ENCODE data around the gene YEATS2. TPM values are rescaled to one million over a fixed set of nuclear protein-coding genes. Genes with fewer than 3 reads are reported as not detected.
"Not testable (repeated sequence)": the region's sequence is repeated elsewhere in the genome, so short reads cannot be mapped to it uniquely, and the experiment has no call there.

The YEATS2 gene
- total RNA-seq, 1 donor from 2014 or later, result 21.7 TPM

DNA sequence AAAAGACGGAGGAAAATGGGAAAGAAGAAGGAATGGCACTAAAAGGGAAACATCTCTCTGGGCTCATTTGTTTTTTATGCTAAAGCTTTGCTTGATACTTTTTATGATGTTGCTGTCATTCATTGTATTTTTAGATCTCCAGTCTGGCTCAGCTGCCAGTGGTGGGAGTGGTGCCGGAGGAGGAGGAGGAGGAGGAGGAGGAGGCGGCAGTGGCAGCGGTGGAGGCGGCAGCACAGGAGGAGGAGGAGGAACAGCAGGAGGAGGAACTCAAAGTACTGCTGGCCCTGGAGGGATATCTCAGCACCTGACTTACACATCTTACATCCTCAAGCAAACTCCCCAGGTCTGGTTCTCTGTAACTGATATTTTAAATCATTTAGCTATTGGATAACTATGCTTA lies 78.2 kb downstream of the YEATS2 start:
- peak; percentile 72 for DNase-seq (ENCODE audit: low read depth)

DNA sequence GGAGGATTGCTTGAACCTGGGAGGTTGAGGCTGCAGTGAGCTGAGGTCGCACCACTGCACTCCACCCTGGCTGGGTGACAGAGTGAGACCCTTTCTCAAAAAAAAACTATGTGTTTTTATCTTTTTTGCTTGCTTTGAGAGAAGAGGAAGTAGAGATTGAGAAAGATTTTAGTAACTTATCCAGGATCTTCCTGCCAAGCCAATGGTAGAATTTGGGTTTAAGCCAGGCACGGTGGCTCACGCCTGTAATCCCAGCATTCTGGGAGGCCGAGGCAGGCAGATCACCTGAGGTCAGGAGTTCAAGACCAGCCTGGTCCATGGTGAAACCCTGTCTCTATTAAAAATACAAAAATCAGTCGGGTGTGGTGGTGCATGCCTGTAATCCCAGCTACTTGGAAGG lies 78.9 kb downstream of the YEATS2 start:
- not testable (repeated sequence) for DNase-seq (ENCODE audit: low read depth)

DNA sequence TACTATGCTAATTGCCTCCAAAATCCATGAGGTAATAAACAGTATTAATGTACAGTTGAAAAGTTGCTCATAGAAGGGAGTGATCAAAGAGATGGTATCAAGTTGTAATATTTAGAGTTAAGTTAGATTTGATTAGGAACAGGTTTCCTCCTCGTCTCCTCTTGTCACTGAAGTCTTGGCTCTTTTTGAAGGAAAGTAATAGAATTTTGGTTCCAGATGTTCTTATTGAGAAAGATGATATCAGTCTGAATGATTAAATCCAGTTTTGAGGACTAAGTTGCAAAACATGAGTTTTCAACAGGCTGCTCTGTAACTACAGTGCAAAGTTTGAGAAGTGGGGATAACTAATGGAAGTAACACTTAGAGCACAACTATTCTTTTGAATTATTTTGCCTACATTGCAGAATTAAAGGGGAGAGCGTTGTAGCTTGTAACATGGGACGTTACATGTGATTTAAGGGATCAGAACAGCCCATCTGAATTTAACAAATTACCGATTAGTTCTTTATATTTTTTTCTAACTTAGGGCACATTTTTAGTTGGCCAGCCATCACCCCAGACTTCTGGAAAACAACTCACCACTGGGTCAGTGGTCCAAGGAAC lies 79.5 kb downstream of the YEATS2 start:
- DNase-seq (ENCODE audit: low read depth), result no peak

DNA sequence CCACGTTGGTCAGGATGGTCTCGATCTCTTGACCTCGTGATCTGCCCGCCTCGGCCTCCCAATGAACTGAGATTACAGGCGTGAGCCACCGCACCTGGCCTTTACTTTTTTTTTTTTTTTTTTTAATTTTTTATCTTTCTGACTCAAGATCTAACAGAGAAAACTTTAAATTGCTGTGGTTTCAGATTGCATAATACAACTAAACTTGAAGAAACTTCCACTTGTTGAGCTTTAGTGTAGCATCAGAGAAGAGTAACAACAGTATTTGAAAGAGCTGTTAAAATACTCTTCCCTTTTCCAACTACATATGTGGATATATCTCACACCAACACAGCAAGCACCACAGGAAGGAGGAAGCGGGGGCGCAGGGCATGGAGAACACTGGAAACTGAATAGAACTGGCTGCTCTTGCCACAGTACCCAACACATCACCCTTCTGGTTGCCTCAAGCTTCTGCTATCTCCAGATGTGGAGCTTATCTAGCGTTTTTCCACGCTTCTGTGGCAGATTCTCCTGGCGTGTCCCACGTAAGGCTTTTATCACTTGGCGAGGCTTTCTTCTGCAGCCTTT lies 82.4 kb downstream of the YEATS2 start:
- DNase-seq (ENCODE audit: low read depth), result no peak

DNA sequence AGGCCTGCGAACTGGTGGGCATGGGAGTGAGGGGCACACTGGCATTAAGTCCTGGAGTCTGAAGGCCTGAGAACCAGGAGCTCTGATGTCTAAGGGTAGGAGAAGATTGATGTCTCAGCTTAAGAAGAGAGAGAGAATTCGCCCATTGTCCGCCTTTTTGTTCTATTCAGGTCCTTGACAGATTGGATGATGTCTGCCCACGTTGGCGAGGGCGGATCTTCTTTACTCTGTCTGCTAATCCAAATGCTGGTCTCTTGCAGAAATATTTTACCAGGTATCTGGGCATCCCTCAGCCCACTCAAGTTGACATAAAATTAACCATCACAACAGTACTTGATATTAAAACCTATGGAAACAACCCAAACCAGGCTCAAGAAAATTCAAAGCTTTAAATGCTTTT lies 83.6 kb downstream of the YEATS2 start:
- DNase-seq (ENCODE audit: low read depth), result no peak

DNA sequence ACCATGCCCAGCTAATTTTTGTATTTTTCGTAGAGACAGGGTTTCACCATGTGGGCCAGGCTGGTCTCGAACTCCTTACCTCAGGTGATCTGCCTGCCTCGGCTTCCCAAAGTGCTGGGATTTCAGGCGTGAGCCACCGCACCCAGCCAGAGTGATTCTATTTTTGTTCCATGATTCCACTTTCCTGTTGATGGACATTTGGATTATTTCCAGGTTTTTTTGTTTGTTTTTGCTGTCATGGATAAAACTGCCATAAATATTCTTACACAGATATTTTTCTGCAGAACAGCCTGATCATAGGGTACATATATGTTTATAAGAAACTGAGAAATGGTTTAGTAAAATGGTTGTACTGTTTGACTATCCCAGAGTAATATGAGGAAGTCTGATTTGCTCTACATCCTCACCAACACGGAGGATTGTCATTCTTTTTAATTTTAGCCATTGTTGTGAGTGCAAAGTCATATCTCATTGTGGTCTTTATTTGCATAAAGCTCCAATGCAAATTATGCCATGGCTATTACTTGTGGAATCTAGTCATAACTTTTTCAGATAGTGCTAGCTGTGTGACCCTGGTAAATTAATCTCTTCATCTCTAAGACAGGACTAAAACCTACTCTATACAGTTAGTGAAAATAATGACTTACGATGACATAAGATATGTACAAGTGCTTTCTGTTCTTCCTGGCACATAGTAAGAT lies 85.1 kb downstream of the YEATS2 start:
- no peak for DNase-seq (ENCODE audit: low read depth)

DNA sequence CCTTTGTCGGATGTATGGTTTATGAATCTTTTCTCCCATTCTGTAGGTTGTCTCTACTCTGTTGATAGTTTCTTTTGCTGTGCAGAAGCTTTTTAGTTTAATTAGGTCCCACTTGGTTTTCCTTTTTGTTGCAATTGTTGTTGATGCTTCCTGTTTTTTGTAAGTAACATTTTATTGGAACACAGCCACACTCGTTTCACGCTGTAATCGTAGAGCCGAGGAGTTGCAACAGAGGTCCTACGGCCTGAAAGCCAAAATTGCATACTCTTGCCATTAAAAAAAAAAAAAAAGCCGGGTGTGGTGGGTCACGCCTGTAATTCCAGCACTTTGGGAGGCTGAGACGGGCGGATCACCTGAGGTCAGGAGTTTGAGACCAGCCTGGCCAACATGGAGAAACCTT lies 86.9 kb downstream of the YEATS2 start:
- not testable (repeated sequence) for DNase-seq (ENCODE audit: low read depth)

DNA sequence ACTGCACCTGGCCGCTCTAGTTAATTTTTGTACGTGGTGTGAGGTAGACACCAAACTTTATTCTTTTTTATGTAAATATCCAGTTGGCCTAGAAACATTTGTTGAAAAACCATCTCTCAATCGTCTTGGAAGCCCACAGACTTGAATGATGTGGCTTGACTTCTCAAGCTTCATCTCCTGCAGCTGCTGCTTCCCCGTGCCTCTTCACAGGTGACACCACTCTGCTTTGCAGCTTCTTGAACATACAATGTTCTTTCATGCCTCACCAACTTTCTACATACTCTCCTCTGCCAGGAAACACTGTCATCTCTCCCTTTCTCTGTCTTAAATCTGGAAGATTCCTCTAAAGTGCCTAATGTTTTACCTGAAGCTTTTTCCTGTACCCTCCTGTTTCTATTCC lies 92.2 kb downstream of the YEATS2 start:
- DNase-seq (ENCODE audit: low read depth), result peak; percentile 16

DNA sequence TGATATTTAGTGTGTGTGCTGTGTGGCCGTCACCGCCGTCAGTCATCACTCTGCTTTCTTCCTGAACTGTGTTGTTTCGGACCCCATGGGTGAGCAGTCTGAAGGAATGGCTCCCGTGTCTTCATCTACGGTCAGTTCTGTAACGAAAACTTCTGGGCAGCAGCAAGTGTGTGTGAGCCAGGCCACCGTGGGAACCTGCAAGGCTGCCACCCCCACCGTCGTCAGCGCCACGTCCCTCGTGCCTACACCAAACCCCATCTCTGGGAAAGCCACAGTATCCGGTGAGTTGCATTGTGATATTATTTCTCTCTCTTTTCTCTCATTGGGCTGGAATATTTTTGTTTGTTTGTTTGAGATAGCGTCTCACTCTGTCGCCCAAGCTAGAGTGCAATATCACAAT lies 93.1 kb downstream of the YEATS2 start:
- DNase-seq (ENCODE audit: low read depth), result no peak

DNA sequence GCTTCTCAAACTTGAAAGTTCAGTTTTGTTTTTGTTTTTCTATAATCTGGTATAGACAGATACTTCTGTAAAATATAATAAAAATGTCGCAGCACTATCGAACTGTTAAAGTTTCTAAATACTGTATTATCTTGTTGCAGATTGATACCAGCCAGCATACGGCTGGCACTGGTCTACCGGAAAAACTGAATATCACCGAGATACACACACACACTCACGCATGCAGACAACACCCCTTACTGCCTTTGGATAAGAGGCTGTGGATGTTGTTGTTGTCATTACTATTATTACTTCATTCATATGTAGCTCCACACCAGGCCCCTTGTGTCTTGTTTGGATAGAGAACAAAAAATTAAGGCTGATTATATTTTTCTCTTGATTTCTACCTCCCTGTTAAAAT lies 95.4 kb downstream of the YEATS2 start:
- no peak for DNase-seq (ENCODE audit: low read depth)

DNA sequence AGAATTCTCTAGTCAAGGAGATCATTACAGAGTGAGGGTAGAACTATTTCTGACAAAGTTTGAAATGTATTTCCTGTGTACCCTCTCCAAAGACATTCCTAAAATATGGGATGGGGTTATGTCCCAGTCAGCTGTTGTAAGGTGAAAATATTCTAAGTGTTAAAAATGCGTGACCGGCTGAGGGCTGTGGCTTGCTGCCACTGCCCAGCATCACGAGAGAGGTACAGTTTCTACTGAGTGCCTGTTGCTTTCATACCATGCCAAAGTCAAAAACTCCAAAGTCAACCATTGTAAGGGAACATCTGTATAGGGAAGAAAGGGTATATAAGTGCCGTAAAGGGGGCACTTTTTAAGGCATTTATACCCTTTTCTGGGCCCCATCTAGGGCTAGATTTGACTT lies 96.9 kb downstream of the YEATS2 start:
- DNase-seq (ENCODE audit: low read depth), result no peak

DNA sequence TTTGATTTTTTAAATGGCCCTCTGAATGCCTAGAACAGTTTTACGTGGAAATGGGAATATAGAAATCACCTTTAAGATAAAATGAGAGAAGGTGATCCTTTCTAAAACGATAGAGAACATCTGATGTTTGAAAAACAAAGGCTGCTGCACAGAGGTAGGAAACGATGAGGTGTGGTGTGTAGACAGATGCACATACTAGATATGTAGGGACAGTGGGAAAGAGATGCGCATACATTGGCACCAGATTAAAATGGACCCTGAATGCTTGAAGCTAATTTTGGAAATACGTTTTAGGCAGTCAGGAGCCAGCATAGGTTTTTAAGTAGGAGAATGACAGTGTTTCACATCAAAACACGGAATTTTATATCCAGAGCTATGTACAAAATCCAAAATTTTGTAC lies 98.8 kb downstream of the YEATS2 start:
- DNase-seq (ENCODE audit: low read depth), result no peak

DNA sequence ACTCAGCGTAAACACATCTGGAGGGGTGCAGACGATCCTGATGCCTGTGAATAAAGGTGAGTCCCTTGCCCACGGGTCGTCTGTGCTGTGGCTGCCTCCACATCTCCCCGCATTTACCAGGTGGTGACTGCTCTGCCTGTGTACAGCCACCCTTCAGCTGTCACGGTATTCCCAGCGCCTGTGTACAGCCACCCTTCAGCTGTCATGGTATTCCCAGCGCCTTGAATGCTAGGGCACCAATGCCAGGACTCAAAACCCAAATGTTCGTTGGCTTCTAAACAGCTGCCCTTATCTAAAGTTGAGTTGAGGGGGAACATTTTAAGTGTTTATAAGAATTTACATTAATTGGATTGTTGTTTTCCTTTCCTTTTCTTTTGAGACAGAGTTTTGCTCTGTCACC lies 100.4 kb downstream of the YEATS2 start:
- peak; percentile 29 for DNase-seq (ENCODE audit: low read depth)

DNA sequence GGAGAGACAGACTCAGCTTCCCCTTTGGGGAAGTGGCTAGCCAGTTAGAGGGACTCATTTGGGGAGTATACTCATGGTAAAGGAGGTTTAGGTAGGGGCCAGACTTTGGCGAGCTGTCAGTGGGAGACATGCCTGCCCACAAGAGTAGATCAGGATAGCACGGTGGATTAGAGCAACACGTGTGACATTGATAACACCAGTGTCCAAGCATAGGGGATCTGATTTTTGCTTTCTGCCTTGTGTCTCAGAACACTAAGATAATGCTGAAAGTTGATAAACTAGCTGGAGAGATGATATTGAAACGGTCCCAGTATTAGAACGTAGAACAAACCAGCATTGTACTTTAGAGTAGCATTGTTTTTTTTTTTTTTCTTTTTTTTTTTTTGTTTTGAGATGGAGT lies 101.9 kb downstream of the YEATS2 start:
- no peak for DNase-seq (ENCODE audit: low read depth)

DNA sequence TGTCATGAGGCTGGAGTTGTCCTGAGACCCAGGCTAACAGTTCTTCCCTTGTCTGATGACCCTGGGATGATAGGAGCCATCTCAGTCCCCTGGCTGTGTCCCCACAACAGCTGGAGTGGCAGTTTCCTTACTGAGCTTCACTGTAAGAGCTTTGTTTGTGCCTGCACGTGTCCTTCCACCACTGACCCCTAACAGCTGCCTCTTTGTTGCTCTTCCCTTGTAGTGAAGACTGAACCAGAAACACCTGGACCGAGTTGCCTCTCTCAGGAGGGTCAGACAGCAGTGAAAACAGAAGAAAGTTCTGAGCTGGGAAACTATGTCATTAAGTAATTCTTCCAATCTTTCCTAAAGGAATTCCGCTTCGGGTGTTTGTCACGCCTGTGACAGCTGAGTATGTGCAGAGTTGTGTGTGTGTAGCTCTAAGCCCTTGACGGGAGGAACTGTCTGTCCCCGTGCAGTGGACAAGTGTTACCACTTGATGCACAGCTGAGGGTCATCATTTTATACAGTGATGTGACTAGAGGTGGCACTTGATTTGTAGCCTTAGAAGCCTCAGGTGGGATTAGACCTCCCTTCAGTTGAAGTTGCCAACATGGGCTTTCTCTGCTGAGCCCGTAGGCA lies 102.8 kb downstream of the YEATS2 start:
- peak; percentile 83 for DNase-seq (ENCODE audit: low read depth)

DNA sequence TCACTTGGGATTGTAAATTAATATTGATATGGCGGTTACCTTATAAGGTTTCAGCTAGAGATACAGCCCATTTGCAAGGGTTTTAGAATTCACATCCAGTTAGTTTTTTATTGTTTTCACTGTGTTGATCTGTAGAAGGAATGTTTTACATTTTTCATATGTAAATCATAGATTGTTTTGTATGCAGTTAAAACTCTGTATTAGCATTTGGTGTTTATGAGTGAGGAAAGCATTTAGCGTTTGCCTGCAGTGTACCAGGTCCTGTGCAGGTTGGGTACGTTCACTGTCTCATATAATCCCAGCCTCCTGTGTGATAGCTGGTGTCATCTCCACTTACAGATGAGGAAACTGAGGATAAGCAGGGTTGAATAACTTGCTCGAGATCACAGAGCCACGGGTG lies 104.0 kb downstream of the YEATS2 start:
- no peak for DNase-seq (ENCODE audit: low read depth)

DNA sequence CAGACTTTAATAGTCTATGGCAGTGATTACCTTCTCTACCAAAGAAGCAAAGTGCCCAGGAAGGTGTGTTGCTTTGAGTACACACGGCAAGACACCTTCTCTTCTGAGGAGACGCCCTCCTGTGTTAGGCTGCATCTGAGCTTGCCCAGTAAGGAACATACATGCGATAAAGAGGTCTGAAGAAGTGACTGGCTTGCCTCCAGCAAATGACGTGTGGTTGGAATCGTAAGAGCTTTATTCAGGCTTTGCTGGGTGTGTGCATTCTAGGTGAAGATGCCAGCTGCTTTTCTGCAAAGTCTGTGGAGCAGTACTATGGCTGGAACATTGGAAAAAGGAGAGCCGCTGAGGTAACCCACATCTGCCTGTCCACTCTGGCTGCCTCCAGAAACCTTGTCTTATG lies 105.4 kb downstream of the YEATS2 start:
- no peak for DNase-seq (ENCODE audit: low read depth)

DNA sequence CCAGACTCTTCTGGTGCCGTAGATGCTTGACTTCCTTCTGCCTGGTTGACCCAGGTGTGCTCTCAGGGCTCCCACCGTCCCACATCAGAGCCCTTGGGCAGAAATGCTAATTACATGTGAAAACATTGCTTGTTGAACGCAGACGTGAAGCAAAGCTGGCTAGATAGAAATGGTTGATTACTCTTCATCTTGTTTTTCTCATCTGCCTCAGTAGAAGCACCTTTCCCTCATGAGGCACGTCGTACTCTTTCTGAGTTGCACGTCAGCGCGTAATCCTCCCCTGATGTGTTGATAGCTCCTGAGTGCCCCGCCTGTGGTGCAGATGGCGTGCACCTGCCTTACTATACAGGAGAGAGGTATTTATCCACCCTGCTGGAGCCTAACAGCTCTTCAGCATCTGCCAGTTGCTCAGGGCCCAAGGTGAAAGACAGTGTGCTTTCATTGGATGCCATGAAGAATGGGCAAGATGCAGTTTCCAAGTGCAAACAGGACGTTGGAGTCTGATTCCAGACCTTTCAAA lies 109.7 kb downstream of the YEATS2 start:
- DNase-seq (ENCODE audit: low read depth), result no peak

DNA sequence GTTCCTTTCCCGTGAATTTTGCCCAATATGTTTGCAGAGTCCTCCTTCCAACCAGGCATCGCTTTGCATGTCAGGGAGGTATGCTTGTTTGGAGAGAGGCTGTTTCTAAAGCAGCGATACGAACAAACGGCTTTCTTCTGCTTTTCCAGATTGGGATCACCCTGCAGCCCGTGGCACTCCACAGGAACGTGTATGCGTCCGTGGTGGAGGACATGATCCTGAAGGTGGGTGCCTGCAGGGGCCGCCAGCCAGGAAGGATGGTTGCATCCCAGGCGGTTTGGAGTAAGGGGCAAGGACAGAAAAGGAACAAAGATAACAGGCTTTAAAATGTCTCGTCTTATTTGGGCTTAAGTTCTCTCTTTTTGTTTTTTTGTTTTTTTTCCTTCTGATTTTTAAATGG lies 110.3 kb downstream of the YEATS2 start:
- no peak for DNase-seq (ENCODE audit: low read depth)

DNA sequence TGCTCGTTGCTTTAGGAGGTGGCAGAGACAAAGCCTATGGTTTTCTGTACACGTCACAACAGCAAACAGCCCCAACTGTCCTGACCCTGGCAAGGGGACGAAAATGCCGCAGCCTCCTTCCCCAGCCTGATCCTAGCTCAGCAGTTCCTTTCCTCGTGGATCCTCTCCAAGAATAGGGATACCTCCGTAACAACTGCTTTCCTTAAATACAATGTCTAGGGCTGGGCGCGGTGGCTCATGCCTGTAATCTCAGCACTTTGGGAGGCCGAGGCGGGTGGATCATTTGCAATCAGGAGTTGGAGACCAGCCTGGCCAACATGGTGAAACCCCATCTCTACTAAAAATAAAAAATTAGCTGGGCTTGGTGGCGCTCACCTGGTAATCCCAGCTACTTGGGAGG lies 110.8 kb downstream of the YEATS2 start:
- DNase-seq (ENCODE audit: low read depth), result peak; percentile 24

DNA sequence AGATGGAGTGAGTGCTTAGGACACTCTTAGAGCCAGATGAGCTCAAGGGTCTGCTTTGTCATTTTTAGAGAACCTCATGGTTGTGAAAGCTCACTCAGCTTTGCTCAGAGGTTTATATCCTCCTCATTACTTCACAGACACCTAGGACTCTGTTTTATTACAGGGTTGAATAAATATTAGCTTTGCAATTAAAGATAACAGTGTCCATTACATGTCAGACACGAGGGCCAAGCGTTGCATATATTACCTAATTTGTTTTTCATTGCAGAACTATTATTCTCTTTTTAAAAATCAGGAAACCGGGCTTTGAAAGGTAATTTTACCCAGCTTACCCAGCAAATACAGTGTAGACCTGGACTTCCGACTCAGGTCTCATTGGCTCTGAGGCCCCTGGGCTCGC lies 111.7 kb downstream of the YEATS2 start:
- no peak for DNase-seq (ENCODE audit: low read depth)
